B cell (primary cell): ENCODE results near the gene ARHGAP26. TPM values are rescaled to one million over a fixed set of nuclear protein-coding genes. Genes with fewer than 3 reads are reported as not detected.
"Not testable (repeated sequence)": the region's sequence is repeated elsewhere in the genome, so short reads cannot be mapped to it uniquely, and the experiment has no call there.

Source experiments
- ATAC-seq: fragments of 200-7000 bp; cut with Tn5 transposase; one replicate; pipeline ENCODE4 v1.10.0; 2021; ENCODE audit warnings: low read depth, mild to moderate bottlenecking, moderate number of reproducible peaks, moderate library complexity
- CTCF ChIA-PET: fragments of 350-600 bp; sonication (Branson Sonifier 250); formaldehyde crosslinking; loops from one replicate; lab custom pipeline; 2021; ENCODE audit warnings: antibody characterized with exemption, inconsistent platforms; lab: Charles Lee
- POLR2A ChIA-PET: fragments of 350-600 bp; sonication (Branson Sonifier 250); formaldehyde crosslinking; loops from one replicate; lab custom pipeline; 2021; ENCODE audit warnings: antibody characterized with exemption; lab: Charles Lee
- DNase-seq: peaks from one replicate; pipeline ENCODE4 v3.0.0; 2013
- H2AFZ ChIP-seq: 2 replicates; pipeline ENCODE4 v1.6.1; 2012; ENCODE audit warnings: mild to moderate bottlenecking, low read depth, low read length; ENCODE audit not compliant: insufficient read depth, poor library complexity, severe bottlenecking
- H3K27ac ChIP-seq, 2 donors: 1 replicate in 1 of 2; 2 replicates in 1 of 2; pipeline ENCODE4 v1.5.1; 2012 to 2013; ENCODE audit warnings: low read length in 2 of 2, mild to moderate bottlenecking in 2 of 2, moderate library complexity in 1 of 2
- H3K27me3 ChIP-seq, 4 experiments: fragments of 200-600 bp in 1 of 4; sonication (generic) in 1 of 4; replicated peaks in 1 of 4; 1 replicate in 2 of 4; 2 replicates in 2 of 4; pipeline versions ENCODE4 v1.6.1 to v1.7.0; 2013 to 2016; ENCODE audit warnings: low read length in 3 of 4, mild to moderate bottlenecking in 2 of 4, mixed read lengths in 1 of 4, moderate library complexity in 1 of 4; ENCODE audit not compliant: insufficient read depth in 4 of 4, control insufficient read depth in 3 of 4; ENCODE audit errors: control extremely low read depth in 1 of 4
- H3K36me3 ChIP-seq, 2 experiments: replicated peaks in 1 of 2; 1 replicate in 1 of 2; 2 replicates in 1 of 2; pipeline versions ENCODE4 v1.6.1 to v1.7.1; 2013; ENCODE audit warnings: low read length in 1 of 2; ENCODE audit not compliant: insufficient read depth in 2 of 2, control insufficient read depth in 1 of 2; ENCODE audit errors: control extremely low read depth in 1 of 2, extremely low read depth in 1 of 2
- H3K4me1 ChIP-seq, 2 donors: fragments of 200-600 bp in 1 of 2; sonication (generic) in 1 of 2; 1 replicate in 1 of 2; 2 replicates in 1 of 2; pipeline versions ENCODE4 v1.5.1 to v1.6.1; 2013 to 2017; ENCODE audit warnings: low read length in 2 of 2; ENCODE audit not compliant: control insufficient read depth in 2 of 2, insufficient read depth in 2 of 2
- H3K4me2 ChIP-seq: replicated peaks from 2 replicates; pipeline ENCODE3; 2012; ENCODE audit warnings: mild to moderate bottlenecking, low read depth, low read length; ENCODE audit not compliant: poor library complexity, severe bottlenecking
- H3K4me3 ChIP-seq, 5 experiments: fragments of 200-600 bp in 1 of 5; sonication (generic) in 1 of 5; 1 replicate in 3 of 5; 2 replicates in 2 of 5; pipeline versions ENCODE4 v1.5.1 to v1.7.0; 2011 to 2016; ENCODE audit warnings: low read length in 4 of 5, mild to moderate bottlenecking in 4 of 5, low read depth in 2 of 5, control low read depth in 1 of 5, moderate library complexity in 1 of 5; ENCODE audit not compliant: insufficient read depth in 1 of 5; ENCODE audit errors: control extremely low read depth in 1 of 5, extremely low read depth in 1 of 5
- H3K79me2 ChIP-seq: fragments of 200-600 bp; sonication (generic); one replicate; pipeline ENCODE4 v1.6.0; 2016; ENCODE audit warnings: low read length; ENCODE audit not compliant: control insufficient read depth, insufficient read depth
- H3K9ac ChIP-seq: fragments of 200-600 bp; sonication (generic); 2 replicates; pipeline ENCODE4 v1.6.1; 2017; ENCODE audit warnings: mild to moderate bottlenecking, low read length, moderate library complexity
- H3K9me3 ChIP-seq, 3 donors: one replicate each; pipeline versions ENCODE4 v1.6.1 to v1.7.1; 2013; ENCODE audit warnings: low read length in 2 of 3; ENCODE audit not compliant: control insufficient read depth in 2 of 3, insufficient read depth in 1 of 3; ENCODE audit errors: control extremely low read depth in 1 of 3
- H4K20me1 ChIP-seq: 2 replicates; pipeline ENCODE4 v1.6.0; 2012; ENCODE audit warnings: mild to moderate bottlenecking, low read length; ENCODE audit not compliant: insufficient read depth, control insufficient read depth, poor library complexity, severe bottlenecking
- H3K27ac Mint-ChIP-seq: one replicate; pipeline ENCODE4 v1.8.0; 2021; ENCODE audit warnings: mixed read lengths
- H3K27me3 Mint-ChIP-seq: one replicate; pipeline ENCODE4 v1.8.0; 2021; ENCODE audit warnings: mixed read lengths
- H3K4me1 Mint-ChIP-seq: one replicate; pipeline ENCODE4 v1.8.0; 2021; ENCODE audit warnings: mixed read lengths
- H3K4me3 Mint-ChIP-seq: one replicate; pipeline ENCODE4 v1.8.0; 2021; ENCODE audit warnings: mixed read lengths
- H3K9me3 Mint-ChIP-seq: one replicate; pipeline ENCODE4 v1.8.0; 2022; ENCODE audit warnings: mixed read lengths; ENCODE audit not compliant: insufficient read depth
- EZH2 ChIP-seq: IDR thresholded peaks from 2 replicates; pipeline ENCODE4 v1.6.1; 2012; ENCODE audit warnings: borderline replicate concordance, low read depth, mild to moderate bottlenecking, moderate library complexity, low read length; ENCODE audit not compliant: insufficient read depth, poor library complexity, severe bottlenecking
- WGBS: methylation state at CpG from one replicate; pipeline ENCODE4 v1.1.5; 2013; ENCODE audit warnings: missing lambda C conversion rate; ENCODE audit not compliant: insufficient coverage; 5-methylcytosine and 5-hydroxymethylcytosine counted together
- intact Hi-C: fragments of 100-400 bp; cut with micrococcal nuclease; formaldehyde crosslinking; loops from one replicate; pipeline ENCODE4 v1.10.0; 2022
- polyA plus RNA-seq: library from polyadenylated mRNA; depleted of rRNA; stranded (reverse); fragments of >200 nt; gene quantifications from 2 replicates; pipeline ENCODE4 v1.2.3, GENCODE V29; 2012
- total RNA-seq, 2 donors: library from RNA; stranded (reverse); fragments of 120-200 nt in 1 of 2; gene quantifications; 1 replicate in 1 of 2; 2 replicates in 1 of 2; pipeline versions ENCODE4 v1.2.3 to v1.2.4, GENCODE V29; 2013 to 2022
- TF ChIP-seq, protein P1 (sequence below): fragments of 200-600 bp; IDR thresholded peaks from one replicate; pipeline ENCODE4 v1.8.0; 2022; ENCODE audit warnings: antibody characterized with exemption, mild to moderate bottlenecking

Gene ARHGAP26
- total and polyA plus RNA-seq, 2 donors (not counting 1 experiment from before 2014, with no cell fraction given), result 1.8 to 22.5 TPM

DNA sequence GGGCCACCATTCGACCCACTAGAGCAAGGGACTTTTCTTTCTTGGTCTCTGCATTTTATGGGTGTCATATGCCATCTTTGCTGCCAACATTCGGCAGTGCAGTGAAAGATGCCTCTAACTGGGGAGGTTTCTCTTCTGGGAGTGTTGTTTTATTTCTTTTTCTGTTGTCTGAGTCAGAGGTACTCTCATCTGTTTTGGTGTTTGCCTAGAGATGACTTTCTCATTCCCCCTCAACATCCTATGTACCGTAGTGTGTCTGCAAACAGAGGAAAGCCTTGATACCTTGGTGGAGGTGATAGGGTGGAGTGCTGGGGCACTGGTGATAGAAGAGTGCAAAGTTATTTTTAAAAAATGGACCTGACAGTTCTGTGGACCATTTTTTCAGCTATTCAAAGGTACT lies 182.1 kb downstream of the ARHGAP26 start:
- POLR2A ChIA-PET, result no interaction called here
- Mint-ChIP-seq H3K27me3 (no peaks in the 10 kb centered on the region), H3K4me1 (peaks cover 8% of the 10 kb centered on the region), H3K4me3 (no peak overlapping the region), H3K9me3 (no peaks in the 10 kb centered on the region), H3K27ac (no peak overlapping the region)
- no peaks in the 10 kb centered on the region for H3K9me3 ChIP-seq
- H3K4me1 ChIP-seq, result peaks cover 0 to 4% of the 10 kb centered on the region in 2 donors
- H4K20me1 ChIP-seq, result no peaks in the 10 kb centered on the region
- ATAC-seq (no peak), DNase-seq (no peak)
- H3K9ac ChIP-seq, result no peak overlapping the region
- H2AFZ ChIP-seq, result no peak overlapping the region
- H3K27me3 ChIP-seq, result no peaks in the 10 kb centered on the region
- WGBS, result 100% methylated on average over 2 of the region's 3 CpGs
- H3K36me3 ChIP-seq, result no peaks in the 10 kb centered on the region
- intact Hi-C loops, result no loop called here
- TF ChIP-seq, protein P1, sequence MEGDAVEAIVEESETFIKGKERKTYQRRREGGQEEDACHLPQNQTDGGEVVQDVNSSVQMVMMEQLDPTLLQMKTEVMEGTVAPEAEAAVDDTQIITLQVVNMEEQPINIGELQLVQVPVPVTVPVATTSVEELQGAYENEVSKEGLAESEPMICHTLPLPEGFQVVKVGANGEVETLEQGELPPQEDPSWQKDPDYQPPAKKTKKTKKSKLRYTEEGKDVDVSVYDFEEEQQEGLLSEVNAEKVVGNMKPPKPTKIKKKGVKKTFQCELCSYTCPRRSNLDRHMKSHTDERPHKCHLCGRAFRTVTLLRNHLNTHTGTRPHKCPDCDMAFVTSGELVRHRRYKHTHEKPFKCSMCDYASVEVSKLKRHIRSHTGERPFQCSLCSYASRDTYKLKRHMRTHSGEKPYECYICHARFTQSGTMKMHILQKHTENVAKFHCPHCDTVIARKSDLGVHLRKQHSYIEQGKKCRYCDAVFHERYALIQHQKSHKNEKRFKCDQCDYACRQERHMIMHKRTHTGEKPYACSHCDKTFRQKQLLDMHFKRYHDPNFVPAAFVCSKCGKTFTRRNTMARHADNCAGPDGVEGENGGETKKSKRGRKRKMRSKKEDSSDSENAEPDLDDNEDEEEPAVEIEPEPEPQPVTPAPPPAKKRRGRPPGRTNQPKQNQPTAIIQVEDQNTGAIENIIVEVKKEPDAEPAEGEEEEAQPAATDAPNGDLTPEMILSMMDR, result no peak
- TF ChIP-seq EZH2, result no peak
- no peak overlapping the region for H3K4me2 ChIP-seq
- no peak overlapping the region for H3K27ac ChIP-seq
- no peak overlapping the region for H3K4me3 ChIP-seq
- CTCF ChIA-PET, result no interaction called here
- no peaks in the 10 kb centered on the region for H3K79me2 ChIP-seq

DNA sequence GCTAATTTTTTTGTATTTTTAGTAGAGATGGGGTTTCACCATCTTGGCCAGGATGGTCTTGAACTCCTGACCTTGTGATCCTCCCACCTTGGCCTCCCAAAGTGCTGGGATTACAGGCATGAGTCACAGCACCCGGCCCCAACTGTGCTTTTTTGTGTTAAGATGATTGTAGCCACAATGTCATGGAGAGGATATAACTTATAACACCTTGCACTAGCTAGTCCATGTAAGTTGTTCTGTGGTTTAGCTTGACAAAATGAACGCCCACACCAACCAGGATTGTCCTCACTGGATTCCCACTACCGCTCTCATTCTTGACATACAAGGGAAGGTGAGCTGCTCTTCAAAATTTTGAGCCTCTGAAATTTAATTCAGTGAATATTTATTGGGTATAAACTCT lies 182.7 kb downstream of the ARHGAP26 start:
- ATAC-seq, H3K9me3 ChIP-seq, POLR2A ChIA-PET, H3K36me3 ChIP-seq, DNase-seq, H3K4me3 Mint-ChIP-seq, H3K4me3 ChIP-seq, H3K27me3 ChIP-seq, H4K20me1 ChIP-seq, H3K4me1 ChIP-seq, H3K27ac Mint-ChIP-seq, H2AFZ ChIP-seq, H3K79me2 ChIP-seq, CTCF ChIA-PET, H3K4me1 Mint-ChIP-seq, H3K9me3 Mint-ChIP-seq, intact Hi-C loops, H3K27ac ChIP-seq, H3K4me2 ChIP-seq, H3K27me3 Mint-ChIP-seq, H3K9ac ChIP-seq: not testable (repeated sequence)
- no CpG with 5 or more reads among the region's 3 CpGs for WGBS
